ENCODE results near the gene MBOAT7.

GRCh38 chr19:54147676-54148075 lies 41.7 kb downstream of the MBOAT7 start:
- TF ChIP-seq CTCF (IDR thresholded peaks at IDR 0.05; ENCODE audit: insufficient read depth, low read length) (no peak), POLR2AphosphoS5 (IDR thresholded peaks at IDR 0.05; ENCODE audit: low read depth) (no peak), REST (IDR thresholded peaks at IDR 0.05; ENCODE audit: insufficient replicate concordance, low read depth) (no peak), SPI1 (IDR thresholded peaks at IDR 0.05; ENCODE audit: borderline replicate concordance, low read depth) (no peak), GABPA (IDR thresholded peaks at IDR 0.05; ENCODE audit: low read depth) (no peak)
